HG03103 (cell line): ENCODE measurements around the gene MAPKAPK5.
"Not testable (repeated sequence)": the region's sequence is repeated elsewhere in the genome, so short reads cannot be mapped to it uniquely, and the experiment has no call there.

Source experiments
- ATAC-seq: cut with Tn5 transposase; IDR thresholded peaks from one replicate; pipeline ENCODE4 v1.9.1; 2021; ENCODE audit warnings: low read depth; ENCODE audit not compliant: unreplicated experiment

Gene MAPKAPK5

GRCh38 chr12:111841750-111842555 is at the start of gene MAPKAPK5:
TSS of gene MAPKAPK5 (plus strand) at chr12:111842228. CDS start at chr12:111842734, 506 bp downstream.
- peak; percentile 67 for ATAC-seq

DNA sequence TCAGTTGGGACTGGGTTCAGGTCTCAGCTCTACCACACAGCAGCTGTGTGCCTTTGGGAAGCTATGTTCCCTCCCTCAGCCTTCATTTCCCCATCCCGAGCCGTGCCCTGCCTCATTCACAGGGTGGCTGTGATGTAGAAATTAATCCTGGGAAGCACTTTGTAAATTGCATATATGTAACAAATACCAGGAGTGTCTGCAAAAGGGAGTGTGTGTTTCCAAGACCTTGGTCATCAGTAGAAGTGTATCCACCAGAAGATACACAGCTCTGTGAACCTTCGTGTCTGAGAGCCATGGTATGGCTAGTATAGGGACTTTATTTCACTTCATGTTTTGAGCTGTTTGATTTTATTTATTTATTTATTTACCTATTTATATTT is 49.2 kb upstream of the MAPKAPK5 start:
- no peak for ATAC-seq

DNA sequence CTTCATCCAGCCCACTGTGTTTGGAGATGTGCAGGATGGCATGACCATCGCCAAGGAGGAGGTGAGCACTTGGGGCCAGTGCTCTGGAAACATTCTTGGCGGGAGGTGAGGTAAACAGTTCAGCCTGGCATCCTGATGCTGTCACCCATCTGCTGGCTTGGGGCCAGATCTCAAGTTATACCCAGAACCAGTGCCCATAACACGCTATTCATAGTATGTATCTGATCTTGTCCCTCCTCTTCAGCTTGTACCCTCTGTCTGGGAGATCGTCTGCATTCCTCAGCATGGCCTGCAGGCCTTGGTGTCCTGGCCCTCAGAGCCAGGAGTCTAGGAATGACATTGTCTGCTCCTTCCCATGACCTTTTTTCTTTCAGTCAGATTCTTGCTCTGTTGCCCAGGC is 43.8 kb upstream of the MAPKAPK5 start:
- no peak for ATAC-seq

DNA sequence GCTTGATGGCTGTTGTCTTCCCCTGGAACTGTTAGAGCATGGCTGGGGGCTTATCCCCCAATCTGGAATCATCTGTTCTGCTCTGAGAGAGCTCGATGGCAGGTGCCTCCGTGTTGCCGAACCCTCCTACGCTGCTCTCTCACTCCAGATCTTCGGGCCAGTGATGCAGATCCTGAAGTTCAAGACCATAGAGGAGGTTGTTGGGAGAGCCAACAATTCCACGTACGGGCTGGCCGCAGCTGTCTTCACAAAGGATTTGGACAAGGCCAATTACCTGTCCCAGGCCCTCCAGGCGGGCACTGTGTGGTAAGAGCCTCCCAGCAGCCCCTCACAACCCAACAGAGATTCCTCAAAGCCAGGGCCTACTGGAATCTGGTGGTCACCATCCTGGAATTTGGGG is 42.3 kb upstream of the MAPKAPK5 start:
- ATAC-seq = no peak

DNA sequence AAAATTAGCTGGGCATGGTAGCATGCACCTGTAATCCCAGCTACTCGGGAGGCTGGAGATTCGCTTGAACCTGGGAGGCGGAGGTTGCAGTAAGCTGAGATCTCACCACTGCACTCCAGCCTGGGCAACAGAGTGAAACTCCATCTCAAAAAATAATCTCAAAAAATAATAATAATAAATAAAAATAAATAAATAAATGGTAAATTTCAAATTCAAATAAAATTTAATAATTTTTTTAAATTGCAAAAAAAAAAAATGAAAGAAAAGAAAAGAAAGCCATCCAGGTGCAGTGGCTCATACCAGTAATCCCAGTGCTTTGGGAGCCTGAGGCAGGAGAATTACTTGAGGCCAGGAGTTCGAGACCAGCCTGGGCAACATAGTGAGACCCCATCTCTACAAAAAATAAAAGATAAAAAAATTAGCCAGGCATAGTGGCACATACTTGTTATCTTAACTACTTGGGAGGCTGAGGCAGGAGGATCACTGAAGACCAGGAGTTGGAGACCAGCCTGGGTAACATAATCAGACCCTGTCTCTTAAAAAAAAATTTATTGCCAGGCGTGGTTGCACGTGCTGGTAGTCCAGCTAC is 38.9 kb upstream of the MAPKAPK5 start:
- no peak for ATAC-seq

GRCh38 chr12:111803851-111804250 is 38.2 kb upstream of the MAPKAPK5 start:
- ATAC-seq = no peak

- no peak for ATAC-seq
These were observed 35.7 kb upstream of the MAPKAPK5 start for GRCh38 chr12:111806304-111806703.

GRCh38 chr12:111807232-111807631 is 34.8 kb upstream of the MAPKAPK5 start:
- no peak for ATAC-seq

GRCh38 chr12:111812881-111813741 is 28.9 kb upstream of the MAPKAPK5 start:
- ATAC-seq = no peak

DNA sequence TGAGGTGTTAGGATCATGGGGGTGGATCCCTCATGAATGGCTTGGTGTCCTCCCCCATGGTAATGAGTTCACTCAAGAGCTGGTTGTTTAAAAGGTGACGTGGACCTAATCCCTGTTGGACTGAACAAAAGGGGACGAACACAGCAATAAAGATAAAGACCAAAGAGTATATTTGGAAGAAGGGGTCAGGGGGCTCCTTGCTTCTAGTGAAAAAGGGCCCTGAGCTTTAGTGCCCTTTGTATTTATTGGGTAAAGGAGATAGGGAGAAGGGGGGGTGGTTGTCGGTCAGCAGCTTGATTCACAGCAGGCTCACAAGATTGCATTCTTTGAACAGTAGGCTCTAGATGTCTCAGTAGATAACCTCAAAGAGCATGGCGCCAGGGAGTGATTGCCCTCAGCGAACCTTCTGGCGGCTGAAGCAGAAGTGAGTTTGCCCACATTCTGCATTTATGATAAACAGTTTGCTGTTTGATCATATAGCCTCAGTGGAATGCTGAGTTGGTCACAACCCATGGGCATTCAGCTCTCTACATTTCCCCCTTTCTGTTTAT is 25.9 kb upstream of the MAPKAPK5 start:
- ATAC-seq = no peak

DNA sequence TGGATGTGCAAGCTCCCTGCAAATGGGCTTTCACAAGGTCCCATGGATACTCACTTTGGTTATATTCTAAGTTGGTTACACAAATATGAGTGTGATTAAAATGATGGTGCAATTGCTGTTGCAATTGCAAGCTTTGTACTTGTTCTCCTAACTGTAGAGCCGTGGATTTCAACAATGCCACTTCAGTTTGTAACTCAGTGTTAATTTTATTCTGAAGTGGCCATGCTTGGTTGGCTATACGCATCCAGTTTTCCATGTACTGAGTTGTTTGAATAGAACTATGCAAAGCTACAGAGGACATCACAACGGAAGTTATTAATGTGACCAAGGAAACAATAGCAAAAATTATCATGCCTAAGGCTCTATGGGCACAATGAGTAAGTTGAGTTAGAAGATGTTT is 25.1 kb upstream of the MAPKAPK5 start:
- ATAC-seq = not testable (repeated sequence)

GRCh38 chr12:111818340-111818739 is 23.7 kb upstream of the MAPKAPK5 start:
- ATAC-seq = no peak

- no peak for ATAC-seq
These were observed 22.6 kb upstream of the MAPKAPK5 start for GRCh38 chr12:111819191-111820158.

DNA sequence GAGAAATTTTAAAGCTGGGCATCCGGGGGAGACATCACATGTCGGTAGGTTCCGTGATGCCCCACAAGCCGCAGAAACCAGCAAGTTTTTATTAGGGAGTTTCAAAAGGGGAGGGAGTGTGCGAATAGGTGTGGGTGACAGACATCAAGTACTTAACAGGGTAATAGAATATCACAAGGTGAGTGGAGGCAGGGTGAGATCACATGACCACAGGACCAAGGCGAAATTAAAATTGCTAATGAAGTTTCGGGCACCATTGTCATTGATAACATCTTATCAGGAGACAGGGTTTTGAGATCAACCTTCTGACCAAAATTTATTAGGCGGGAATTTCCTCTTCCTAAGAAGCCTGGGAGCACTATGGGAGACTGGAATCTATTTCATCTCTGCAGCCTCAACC is 21.2 kb upstream of the MAPKAPK5 start:
- not testable (repeated sequence) for ATAC-seq

GRCh38 chr12:111822886-111823285 is 19.1 kb upstream of the MAPKAPK5 start:
- no peak for ATAC-seq

GRCh38 chr12:111823891-111824290 is 18.1 kb upstream of the MAPKAPK5 start:
- ATAC-seq = no peak

GRCh38 chr12:111824312-111824711 is 17.7 kb upstream of the MAPKAPK5 start:
- not testable (repeated sequence) for ATAC-seq

GRCh38 chr12:111825509-111825908 is 16.5 kb upstream of the MAPKAPK5 start:
- ATAC-seq = no peak

DNA sequence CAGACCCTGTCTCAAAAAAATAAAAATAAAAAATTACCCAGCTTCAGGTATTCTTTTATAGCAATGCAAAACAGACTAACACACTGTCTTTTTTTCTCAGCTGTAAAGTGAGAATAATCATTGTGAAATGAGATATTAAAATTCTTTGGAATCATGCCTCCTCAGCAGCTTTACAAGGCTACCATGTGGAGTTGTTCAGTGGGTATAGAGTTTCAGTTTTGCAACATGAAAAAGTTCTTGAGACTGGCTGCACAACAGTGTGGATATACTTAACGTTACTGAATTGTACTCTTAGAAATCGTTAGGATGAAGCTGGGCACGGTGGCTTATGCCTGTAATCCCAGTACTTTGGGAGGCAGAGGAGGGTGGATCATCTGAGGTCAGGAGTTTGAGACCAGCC is 15.7 kb upstream of the MAPKAPK5 start:
- no peak for ATAC-seq

DNA sequence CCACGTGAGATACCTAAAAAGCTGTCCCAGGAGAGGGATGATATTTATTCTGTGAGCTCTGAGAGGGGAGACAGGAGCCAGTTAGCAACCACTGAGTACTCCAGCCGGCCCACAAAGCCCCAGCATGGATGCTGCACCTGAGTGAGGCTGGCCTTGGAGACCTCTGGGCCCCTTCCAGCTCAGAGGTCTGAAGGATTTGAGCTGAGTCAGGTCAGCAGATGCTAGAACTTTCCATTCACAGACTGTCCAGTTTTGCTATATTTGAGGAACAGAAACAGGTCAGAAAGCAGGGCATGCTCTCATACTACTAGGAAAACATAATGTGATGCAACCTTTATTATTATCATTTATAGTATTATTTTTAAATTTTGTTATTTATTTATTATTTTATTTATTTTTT is 15.0 kb upstream of the MAPKAPK5 start:
- no peak for ATAC-seq
